B cell (primary cell): ENCODE data around the gene PATZ1. TPM values are rescaled to one million over a fixed set of nuclear protein-coding genes. Genes with fewer than 3 reads are reported as not detected.
A peak's percentile ranks its signal among the peaks of the same experiment; 100 is the strongest.

Experiments used
- ATAC-seq: fragments of 200-7000 bp; cut with Tn5 transposase; one replicate; pipeline ENCODE4 v1.10.0; 2021; ENCODE audit warnings: low read depth, mild to moderate bottlenecking, moderate number of reproducible peaks, moderate library complexity
- CTCF ChIA-PET: fragments of 350-600 bp; sonication (Branson Sonifier 250); formaldehyde crosslinking; loops from one replicate; lab custom pipeline; 2021; ENCODE audit warnings: antibody characterized with exemption, inconsistent platforms; lab: Charles Lee
- POLR2A ChIA-PET: fragments of 350-600 bp; sonication (Branson Sonifier 250); formaldehyde crosslinking; loops from one replicate; lab custom pipeline; 2021; ENCODE audit warnings: antibody characterized with exemption; lab: Charles Lee
- DNase-seq: peaks from one replicate; pipeline ENCODE4 v3.0.0; 2013
- H2AFZ ChIP-seq: 2 replicates; pipeline ENCODE4 v1.6.1; 2012; ENCODE audit warnings: mild to moderate bottlenecking, low read depth, low read length; ENCODE audit not compliant: insufficient read depth, poor library complexity, severe bottlenecking
- H3K27ac ChIP-seq, 2 donors: 1 replicate in 1 of 2; 2 replicates in 1 of 2; pipeline ENCODE4 v1.5.1; 2012 to 2013; ENCODE audit warnings: low read length in 2 of 2, mild to moderate bottlenecking in 2 of 2, moderate library complexity in 1 of 2
- H3K27me3 ChIP-seq, 4 experiments: fragments of 200-600 bp in 1 of 4; sonication (generic) in 1 of 4; replicated peaks in 1 of 4; 1 replicate in 2 of 4; 2 replicates in 2 of 4; pipeline versions ENCODE4 v1.6.1 to v1.7.0; 2013 to 2016; ENCODE audit warnings: low read length in 3 of 4, mild to moderate bottlenecking in 2 of 4, mixed read lengths in 1 of 4, moderate library complexity in 1 of 4; ENCODE audit not compliant: insufficient read depth in 4 of 4, control insufficient read depth in 3 of 4; ENCODE audit errors: control extremely low read depth in 1 of 4
- H3K36me3 ChIP-seq, 2 experiments: replicated peaks in 1 of 2; 1 replicate in 1 of 2; 2 replicates in 1 of 2; pipeline versions ENCODE4 v1.6.1 to v1.7.1; 2013; ENCODE audit warnings: low read length in 1 of 2; ENCODE audit not compliant: insufficient read depth in 2 of 2, control insufficient read depth in 1 of 2; ENCODE audit errors: control extremely low read depth in 1 of 2, extremely low read depth in 1 of 2
- H3K4me1 ChIP-seq, 2 donors: fragments of 200-600 bp in 1 of 2; sonication (generic) in 1 of 2; 1 replicate in 1 of 2; 2 replicates in 1 of 2; pipeline versions ENCODE4 v1.5.1 to v1.6.1; 2013 to 2017; ENCODE audit warnings: low read length in 2 of 2; ENCODE audit not compliant: control insufficient read depth in 2 of 2, insufficient read depth in 2 of 2
- H3K4me2 ChIP-seq: replicated peaks from 2 replicates; pipeline ENCODE3; 2012; ENCODE audit warnings: mild to moderate bottlenecking, low read depth, low read length; ENCODE audit not compliant: poor library complexity, severe bottlenecking
- H3K4me3 ChIP-seq, 5 experiments: fragments of 200-600 bp in 1 of 5; sonication (generic) in 1 of 5; 1 replicate in 3 of 5; 2 replicates in 2 of 5; pipeline versions ENCODE4 v1.5.1 to v1.7.0; 2011 to 2016; ENCODE audit warnings: low read length in 4 of 5, mild to moderate bottlenecking in 4 of 5, low read depth in 2 of 5, control low read depth in 1 of 5, moderate library complexity in 1 of 5; ENCODE audit not compliant: insufficient read depth in 1 of 5; ENCODE audit errors: control extremely low read depth in 1 of 5, extremely low read depth in 1 of 5
- H3K79me2 ChIP-seq: fragments of 200-600 bp; sonication (generic); one replicate; pipeline ENCODE4 v1.6.0; 2016; ENCODE audit warnings: low read length; ENCODE audit not compliant: control insufficient read depth, insufficient read depth
- H3K9ac ChIP-seq: fragments of 200-600 bp; sonication (generic); 2 replicates; pipeline ENCODE4 v1.6.1; 2017; ENCODE audit warnings: mild to moderate bottlenecking, low read length, moderate library complexity
- H3K9me3 ChIP-seq, 3 donors: one replicate each; pipeline versions ENCODE4 v1.6.1 to v1.7.1; 2013; ENCODE audit warnings: low read length in 2 of 3; ENCODE audit not compliant: control insufficient read depth in 2 of 3, insufficient read depth in 1 of 3; ENCODE audit errors: control extremely low read depth in 1 of 3
- H4K20me1 ChIP-seq: 2 replicates; pipeline ENCODE4 v1.6.0; 2012; ENCODE audit warnings: mild to moderate bottlenecking, low read length; ENCODE audit not compliant: insufficient read depth, control insufficient read depth, poor library complexity, severe bottlenecking
- H3K27ac Mint-ChIP-seq: one replicate; pipeline ENCODE4 v1.8.0; 2021; ENCODE audit warnings: mixed read lengths
- H3K27me3 Mint-ChIP-seq: one replicate; pipeline ENCODE4 v1.8.0; 2021; ENCODE audit warnings: mixed read lengths
- H3K4me1 Mint-ChIP-seq: one replicate; pipeline ENCODE4 v1.8.0; 2021; ENCODE audit warnings: mixed read lengths
- H3K4me3 Mint-ChIP-seq: one replicate; pipeline ENCODE4 v1.8.0; 2021; ENCODE audit warnings: mixed read lengths
- H3K9me3 Mint-ChIP-seq: one replicate; pipeline ENCODE4 v1.8.0; 2022; ENCODE audit warnings: mixed read lengths; ENCODE audit not compliant: insufficient read depth
- CTCF ChIP-seq: fragments of 200-600 bp; IDR thresholded peaks from one replicate; pipeline ENCODE4 v1.8.0; 2022; ENCODE audit warnings: antibody characterized with exemption, mild to moderate bottlenecking
- EZH2 ChIP-seq: IDR thresholded peaks from 2 replicates; pipeline ENCODE4 v1.6.1; 2012; ENCODE audit warnings: borderline replicate concordance, low read depth, mild to moderate bottlenecking, moderate library complexity, low read length; ENCODE audit not compliant: insufficient read depth, poor library complexity, severe bottlenecking
- WGBS: methylation state at CpG from one replicate; pipeline ENCODE4 v1.1.5; 2013; ENCODE audit warnings: missing lambda C conversion rate; ENCODE audit not compliant: insufficient coverage; 5-methylcytosine and 5-hydroxymethylcytosine counted together
- intact Hi-C: fragments of 100-400 bp; cut with micrococcal nuclease; formaldehyde crosslinking; loops from one replicate; pipeline ENCODE4 v1.10.0; 2022
- polyA plus RNA-seq: library from polyadenylated mRNA; depleted of rRNA; stranded (reverse); fragments of >200 nt; gene quantifications from 2 replicates; pipeline ENCODE4 v1.2.3, GENCODE V29; 2012
- total RNA-seq, 2 donors: library from RNA; stranded (reverse); fragments of 120-200 nt in 1 of 2; gene quantifications; 1 replicate in 1 of 2; 2 replicates in 1 of 2; pipeline versions ENCODE4 v1.2.3 to v1.2.4, GENCODE V29; 2013 to 2022

Gene PATZ1
- total and polyA plus RNA-seq, 2 donors (not counting 1 experiment from before 2014, with no cell fraction given) = 35.1 to 47.4 TPM

- TF ChIP-seq CTCF (no peak), EZH2 (no peak)
- H3K4me1 Mint-ChIP-seq = peaks cover 69% of the 10 kb centered on the region
- no peaks in the 10 kb centered on the region for H3K9me3 ChIP-seq
- no peak overlapping the region for H3K4me2 ChIP-seq
- H3K9ac ChIP-seq = no peak overlapping the region
- ChIA-PET CTCF (interaction anchor here (0.6 to 1.0 kb wide), 2 partner anchors 60 to 65 kb away, joined by 3 read pairs; no protein-coding TSS in a partner anchor), POLR2A (interaction anchor here (1.3 kb wide), 1 partner anchor 49 kb away, joined by 3 read pairs; the partner anchor contains the start of gene PIK3IP1)
- peaks cover 77% of the 10 kb centered on the region for H3K79me2 ChIP-seq
- H3K9me3 Mint-ChIP-seq = no peaks in the 10 kb centered on the region
- peaks cover 32 to 55% of the 10 kb centered on the region in 2 donors for H3K4me1 ChIP-seq
- H3K27ac ChIP-seq = peak overlapping the region in 1 of 2 donors; percentile 44
- no peak for ATAC-seq
- peaks cover 0 to 62% of the 10 kb centered on the region in 2 experiments for H3K36me3 ChIP-seq
- H3K27ac Mint-ChIP-seq = peak overlapping the region; percentile 67
- WGBS = 98% methylated on average over 12 of the region's 14 CpGs
- no peaks in the 10 kb centered on the region for H3K27me3 ChIP-seq
- H2AFZ ChIP-seq = no peak overlapping the region
- no peak overlapping the region for H3K4me3 Mint-ChIP-seq
- H3K4me3 ChIP-seq = no peak overlapping the region
- H4K20me1 ChIP-seq = peaks cover 89% of the 10 kb centered on the region
- intact Hi-C loops = loop anchor here (10.0 kb wide), 1 partner anchor 677 kb away; the partner anchor contains the start of gene DUSP18
- no peak for DNase-seq
- H3K27me3 Mint-ChIP-seq = no peaks in the 10 kb centered on the region
Measured at GRCh38 chr22:31341386-31342088, 4.6 kb downstream of the PATZ1 start.

- intact Hi-C loops = loop anchor here (10.0 kb wide), 1 partner anchor 676 kb away; the partner anchor contains the start of gene DUSP18
- peaks cover 0 to 67% of the 10 kb centered on the region in 2 experiments for H3K36me3 ChIP-seq
- peaks cover 96% of the 10 kb centered on the region for H4K20me1 ChIP-seq
- no peak overlapping the region for H3K4me2 ChIP-seq
- WGBS = 37% methylated on average over 2 of the region's 2 CpGs
- H3K4me3 Mint-ChIP-seq = no peak overlapping the region
- no peak for DNase-seq
- TF ChIP-seq EZH2 (no peak), CTCF (no peak)
- H3K27me3 Mint-ChIP-seq = no peaks in the 10 kb centered on the region
- no peaks in the 10 kb centered on the region for H3K9me3 Mint-ChIP-seq
- peak overlapping the region; percentile 63 for H3K27ac Mint-ChIP-seq
- ATAC-seq = no peak
- H3K9ac ChIP-seq = no peak overlapping the region
- H2AFZ ChIP-seq = no peak overlapping the region
- H3K4me1 ChIP-seq = peaks cover 32 to 55% of the 10 kb centered on the region in 2 donors
- no peaks in the 10 kb centered on the region for H3K27me3 ChIP-seq
- no peak overlapping the region for H3K4me3 ChIP-seq
- CTCF ChIA-PET = interaction anchor here (0.6 to 2.1 kb wide), 2 partner anchors 27 to 64 kb away, joined by 3 to 5 read pairs; no protein-coding TSS in a partner anchor
- H3K9me3 ChIP-seq = no peaks in the 10 kb centered on the region
- H3K27ac ChIP-seq = no peak overlapping the region
- H3K4me1 Mint-ChIP-seq = peaks cover 69% of the 10 kb centered on the region
- H3K79me2 ChIP-seq = peaks cover 82% of the 10 kb centered on the region
- POLR2A ChIA-PET = no interaction called here
Measured at GRCh38 chr22:31340765-31341247, 5.3 kb downstream of the PATZ1 start.
